HepG2 (cell line): ENCODE measurements around the gene NAA15. TPM values are rescaled to one million over a fixed set of nuclear protein-coding genes. Genes with fewer than 3 reads are reported as not detected.

Experiments
- AKAP8 ChIP-seq: sonication (generic); formaldehyde crosslinking; IDR thresholded peaks from 2 replicates; pipeline ENCODE4 v1.5.1; 2020; ENCODE audit warnings: mild to moderate bottlenecking, missing genetic modification reagents
- HHEX ChIP-seq: IDR thresholded peaks from 2 replicates; pipeline ENCODE4 v1.6.1; 2016; ENCODE audit warnings: control low read depth
- MTA1 ChIP-seq: sonication (generic); formaldehyde crosslinking; IDR thresholded peaks from 2 replicates; pipeline ENCODE4 v1.4.0; 2020; ENCODE audit warnings: missing genetic modification reagents, mild to moderate bottlenecking, borderline replicate concordance
- NFKB2 ChIP-seq: sonication (generic); formaldehyde crosslinking; IDR thresholded peaks from 2 replicates; pipeline ENCODE4 v1.4.0; 2020; ENCODE audit warnings: missing genetic modification reagents, borderline replicate concordance
- PPARG ChIP-seq: conservative IDR thresholded peaks from 2 replicates; pipeline ENCODE4 v1.6.1; 2016; ENCODE audit warnings: missing biosample characterization, missing genetic modification reagents
- TMF1 ChIP-seq: sonication (generic); formaldehyde crosslinking; IDR thresholded peaks from 2 replicates; pipeline ENCODE4 v1.8.1; 2022; ENCODE audit warnings: low read depth, missing genetic modification reagents
- ZBTB21 ChIP-seq: sonication (generic); formaldehyde crosslinking; IDR thresholded peaks from 2 replicates; pipeline ENCODE4 v1.4.0; 2020; ENCODE audit warnings: missing genetic modification reagents
- ZFP90 ChIP-seq: sonication (generic); formaldehyde crosslinking; IDR thresholded peaks from 2 replicates; pipeline ENCODE4 v1.8.0; 2022; ENCODE audit warnings: missing genetic modification reagents, mild to moderate bottlenecking, inconsistent platforms, borderline replicate concordance
- ZFX ChIP-seq: sonication (generic); formaldehyde crosslinking; IDR thresholded peaks from 2 replicates; pipeline ENCODE4 v1.4.0; 2020; ENCODE audit warnings: mild to moderate bottlenecking, low read depth, missing genetic modification reagents, moderate library complexity
- ZFY ChIP-seq: sonication (generic); formaldehyde crosslinking; IDR thresholded peaks from 2 replicates; pipeline ENCODE4 v1.4.0; 2020; ENCODE audit warnings: missing genetic modification reagents
- ZNF431 ChIP-seq: sonication (generic); formaldehyde crosslinking; IDR thresholded peaks from 2 replicates; pipeline ENCODE4 v1.9.0; 2022; ENCODE audit warnings: missing genetic modification reagents, low read depth, mild to moderate bottlenecking, borderline replicate concordance
- ZNF629 ChIP-seq: sonication (generic); formaldehyde crosslinking; conservative IDR thresholded peaks from 2 replicates; pipeline ENCODE4 v1.5.0; 2020; ENCODE audit warnings: missing genetic modification reagents
- ZNF775 ChIP-seq: sonication (generic); formaldehyde crosslinking; IDR thresholded peaks from 2 replicates; pipeline ENCODE4 v1.4.0; 2020; ENCODE audit warnings: missing genetic modification reagents, mild to moderate bottlenecking, moderate library complexity, borderline replicate concordance
- polyA plus RNA-seq, 8 experiments: library from polyadenylated mRNA; depleted of rRNA in 3 of 8; stranded (reverse) in 7 of 8; unstranded in 1 of 8; fragments of >200 nt; fragmentation: Illumina TruSeq in 4 of 8; extraction: Trizol in 4 of 8; gene quantifications; 2 replicates each; pipeline versions ENCODE4 v1.2.1 to v1.2.3, GENCODE V29; 2011 to 2016; ENCODE audit warnings: low read depth in 4 of 8, missing spikeins in 1 of 8, mixed read lengths in 1 of 8; ENCODE audit not compliant: insufficient read depth in 1 of 8
- total RNA-seq, 5 experiments: library from RNA; depleted of rRNA; stranded (reverse); fragments of >200 nt; fragmentation: Illumina TruSeq; extraction: Trizol; gene quantifications; 2 replicates each; pipeline ENCODE4 v1.2.3, GENCODE V29; 2016; ENCODE audit warnings: low read depth in 1 of 5
- TF ChIP-seq, protein P1 (sequence below): sonication (generic); formaldehyde crosslinking; IDR thresholded peaks from 2 replicates; pipeline ENCODE4 v1.4.0; 2020; ENCODE audit warnings: missing genetic modification reagents, borderline replicate concordance
- TF ChIP-seq, protein P2 (sequence below): sonication (generic); formaldehyde crosslinking; IDR thresholded peaks from 2 replicates; pipeline ENCODE4 v1.5.0; 2020; ENCODE audit warnings: mild to moderate bottlenecking, missing genetic modification reagents, moderate library complexity
- TF ChIP-seq, protein P3 (sequence below): sonication (generic); formaldehyde crosslinking; IDR thresholded peaks from 2 replicates; pipeline ENCODE4 v1.5.0; 2020; ENCODE audit warnings: missing genetic modification reagents
- TF ChIP-seq, protein P4 (sequence below): sonication (generic); formaldehyde crosslinking; IDR thresholded peaks from 2 replicates; pipeline ENCODE4 v1.5.1; 2020; ENCODE audit warnings: missing genetic modification reagents, mild to moderate bottlenecking, borderline replicate concordance

The NAA15 gene
- total and polyA plus RNA-seq, 2 of the 13 experiments (the other 11 are each of a cell fraction or from before 2014, with no cell fraction given): 6.2 to 50.2 TPM

DNA sequence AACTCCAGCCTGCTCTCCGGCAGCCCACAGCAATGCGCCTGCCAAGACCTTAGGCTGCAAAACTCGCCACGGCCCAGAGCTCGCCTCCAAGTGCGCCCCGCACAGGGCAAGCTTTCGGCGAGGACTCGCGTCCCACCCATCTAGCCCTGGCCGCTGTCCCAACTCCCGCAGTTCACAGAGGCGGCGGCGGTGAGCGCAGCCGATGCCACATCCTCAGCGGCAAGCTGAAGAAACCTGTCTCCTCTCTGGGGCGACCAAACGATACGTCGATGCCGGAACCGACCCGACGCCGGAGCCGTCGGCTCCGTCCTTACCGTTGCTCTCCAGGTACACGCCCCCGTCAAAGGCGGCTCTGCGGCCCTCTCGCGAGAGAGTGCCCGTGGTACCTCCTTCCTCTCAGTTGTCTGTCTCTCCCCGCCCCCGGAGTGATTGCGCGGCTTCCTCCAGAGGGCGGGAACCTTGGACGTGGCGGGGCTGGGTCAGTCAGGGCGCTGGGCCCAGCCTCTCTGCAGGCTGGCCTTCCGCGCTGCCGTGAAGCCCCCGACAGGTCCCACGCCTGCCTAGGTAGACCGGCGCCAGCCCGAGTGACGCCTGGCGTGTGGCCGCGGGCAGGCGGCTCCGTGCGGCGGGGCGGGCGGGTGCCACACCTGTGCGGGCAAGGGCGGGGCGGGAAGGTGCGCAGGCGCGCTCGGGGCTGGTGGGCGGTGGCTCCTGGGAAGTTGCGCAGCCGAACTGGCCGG is 152.2 kb downstream of the NAA15 start (continued):
- TF ChIP-seq, protein P1, sequence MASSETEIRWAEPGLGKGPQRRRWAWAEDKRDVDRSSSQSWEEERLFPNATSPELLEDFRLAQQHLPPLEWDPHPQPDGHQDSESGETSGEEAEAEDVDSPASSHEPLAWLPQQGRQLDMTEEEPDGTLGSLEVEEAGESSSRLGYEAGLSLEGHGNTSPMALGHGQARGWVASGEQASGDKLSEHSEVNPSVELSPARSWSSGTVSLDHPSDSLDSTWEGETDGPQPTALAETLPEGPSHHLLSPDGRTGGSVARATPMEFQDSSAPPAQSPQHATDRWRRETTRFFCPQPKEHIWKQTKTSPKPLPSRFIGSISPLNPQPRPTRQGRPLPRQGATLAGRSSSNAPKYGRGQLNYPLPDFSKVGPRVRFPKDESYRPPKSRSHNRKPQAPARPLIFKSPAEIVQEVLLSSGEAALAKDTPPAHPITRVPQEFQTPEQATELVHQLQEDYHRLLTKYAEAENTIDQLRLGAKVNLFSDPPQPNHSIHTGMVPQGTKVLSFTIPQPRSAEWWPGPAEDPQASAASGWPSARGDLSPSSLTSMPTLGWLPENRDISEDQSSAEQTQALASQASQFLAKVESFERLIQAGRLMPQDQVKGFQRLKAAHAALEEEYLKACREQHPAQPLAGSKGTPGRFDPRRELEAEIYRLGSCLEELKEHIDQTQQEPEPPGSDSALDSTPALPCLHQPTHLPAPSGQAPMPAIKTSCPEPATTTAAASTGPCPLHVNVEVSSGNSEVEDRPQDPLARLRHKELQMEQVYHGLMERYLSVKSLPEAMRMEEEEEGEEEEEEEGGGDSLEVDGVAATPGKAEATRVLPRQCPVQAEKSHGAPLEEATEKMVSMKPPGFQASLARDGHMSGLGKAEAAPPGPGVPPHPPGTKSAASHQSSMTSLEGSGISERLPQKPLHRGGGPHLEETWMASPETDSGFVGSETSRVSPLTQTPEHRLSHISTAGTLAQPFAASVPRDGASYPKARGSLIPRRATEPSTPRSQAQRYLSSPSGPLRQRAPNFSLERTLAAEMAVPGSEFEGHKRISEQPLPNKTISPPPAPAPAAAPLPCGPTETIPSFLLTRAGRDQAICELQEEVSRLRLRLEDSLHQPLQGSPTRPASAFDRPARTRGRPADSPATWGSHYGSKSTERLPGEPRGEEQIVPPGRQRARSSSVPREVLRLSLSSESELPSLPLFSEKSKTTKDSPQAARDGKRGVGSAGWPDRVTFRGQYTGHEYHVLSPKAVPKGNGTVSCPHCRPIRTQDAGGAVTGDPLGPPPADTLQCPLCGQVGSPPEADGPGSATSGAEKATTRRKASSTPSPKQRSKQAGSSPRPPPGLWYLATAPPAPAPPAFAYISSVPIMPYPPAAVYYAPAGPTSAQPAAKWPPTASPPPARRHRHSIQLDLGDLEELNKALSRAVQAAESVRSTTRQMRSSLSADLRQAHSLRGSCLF (CRISPR knock-in tag): no peak
- TF ChIP-seq, protein P2, sequence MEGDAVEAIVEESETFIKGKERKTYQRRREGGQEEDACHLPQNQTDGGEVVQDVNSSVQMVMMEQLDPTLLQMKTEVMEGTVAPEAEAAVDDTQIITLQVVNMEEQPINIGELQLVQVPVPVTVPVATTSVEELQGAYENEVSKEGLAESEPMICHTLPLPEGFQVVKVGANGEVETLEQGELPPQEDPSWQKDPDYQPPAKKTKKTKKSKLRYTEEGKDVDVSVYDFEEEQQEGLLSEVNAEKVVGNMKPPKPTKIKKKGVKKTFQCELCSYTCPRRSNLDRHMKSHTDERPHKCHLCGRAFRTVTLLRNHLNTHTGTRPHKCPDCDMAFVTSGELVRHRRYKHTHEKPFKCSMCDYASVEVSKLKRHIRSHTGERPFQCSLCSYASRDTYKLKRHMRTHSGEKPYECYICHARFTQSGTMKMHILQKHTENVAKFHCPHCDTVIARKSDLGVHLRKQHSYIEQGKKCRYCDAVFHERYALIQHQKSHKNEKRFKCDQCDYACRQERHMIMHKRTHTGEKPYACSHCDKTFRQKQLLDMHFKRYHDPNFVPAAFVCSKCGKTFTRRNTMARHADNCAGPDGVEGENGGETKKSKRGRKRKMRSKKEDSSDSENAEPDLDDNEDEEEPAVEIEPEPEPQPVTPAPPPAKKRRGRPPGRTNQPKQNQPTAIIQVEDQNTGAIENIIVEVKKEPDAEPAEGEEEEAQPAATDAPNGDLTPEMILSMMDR (CRISPR knock-in tag): peak; percentile 58; the same call in 1 of the 2 replicates
- peak; percentile 90 for TF ChIP-seq ZFX (CRISPR knock-in tag)
- 0 out of 2 replicates have a peak, but pooled peaks have one; percentile 27 for TF ChIP-seq HHEX (CRISPR knock-in tag)
- TF ChIP-seq ZFP90: peak; percentile 69; the same call in 1 of the 2 replicates
- TF ChIP-seq, protein P3, sequence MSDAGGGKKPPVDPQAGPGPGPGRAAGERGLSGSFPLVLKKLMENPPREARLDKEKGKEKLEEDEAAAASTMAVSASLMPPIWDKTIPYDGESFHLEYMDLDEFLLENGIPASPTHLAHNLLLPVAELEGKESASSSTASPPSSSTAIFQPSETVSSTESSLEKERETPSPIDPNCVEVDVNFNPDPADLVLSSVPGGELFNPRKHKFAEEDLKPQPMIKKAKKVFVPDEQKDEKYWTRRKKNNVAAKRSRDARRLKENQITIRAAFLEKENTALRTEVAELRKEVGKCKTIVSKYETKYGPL (CRISPR knock-in tag): peak; percentile 14; the same call in 1 of the 2 replicates
- no peak for TF ChIP-seq ZBTB21 (CRISPR knock-in tag)
- no peak for TF ChIP-seq ZNF629 (CRISPR knock-in tag)
- TF ChIP-seq AKAP8 (CRISPR knock-in tag): no peak; the same call in 1 of the 2 replicates
- peak; percentile 86 for TF ChIP-seq ZFY
- TF ChIP-seq MTA1 (CRISPR knock-in tag): peak; percentile 83; the same call in 1 of the 2 replicates
- no peak for TF ChIP-seq ZNF775
- no peak; the same call in 1 of the 2 replicates for TF ChIP-seq ZNF431 (CRISPR knock-in tag)
- peak; percentile 31; the same call in 1 of the 2 replicates for TF ChIP-seq TMF1 (CRISPR knock-in tag)
- TF ChIP-seq NFKB2 (CRISPR knock-in tag): peak; percentile 84; the same call in 1 of the 2 replicates
- TF ChIP-seq PPARG (CRISPR knock-in tag): no peak
- TF ChIP-seq, protein P4, sequence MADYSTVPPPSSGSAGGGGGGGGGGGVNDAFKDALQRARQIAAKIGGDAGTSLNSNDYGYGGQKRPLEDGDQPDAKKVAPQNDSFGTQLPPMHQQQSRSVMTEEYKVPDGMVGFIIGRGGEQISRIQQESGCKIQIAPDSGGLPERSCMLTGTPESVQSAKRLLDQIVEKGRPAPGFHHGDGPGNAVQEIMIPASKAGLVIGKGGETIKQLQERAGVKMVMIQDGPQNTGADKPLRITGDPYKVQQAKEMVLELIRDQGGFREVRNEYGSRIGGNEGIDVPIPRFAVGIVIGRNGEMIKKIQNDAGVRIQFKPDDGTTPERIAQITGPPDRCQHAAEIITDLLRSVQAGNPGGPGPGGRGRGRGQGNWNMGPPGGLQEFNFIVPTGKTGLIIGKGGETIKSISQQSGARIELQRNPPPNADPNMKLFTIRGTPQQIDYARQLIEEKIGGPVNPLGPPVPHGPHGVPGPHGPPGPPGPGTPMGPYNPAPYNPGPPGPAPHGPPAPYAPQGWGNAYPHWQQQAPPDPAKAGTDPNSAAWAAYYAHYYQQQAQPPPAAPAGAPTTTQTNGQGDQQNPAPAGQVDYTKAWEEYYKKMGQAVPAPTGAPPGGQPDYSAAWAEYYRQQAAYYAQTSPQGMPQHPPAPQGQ (CRISPR knock-in tag): peak; percentile 79; the same call in 1 of the 2 replicates
